HG03103 (cell line): ENCODE measurements around the gene SNED1.

ENCODE experiments used
- ATAC-seq: cut with Tn5 transposase; IDR thresholded peaks from one replicate; pipeline ENCODE4 v1.9.1; 2021; ENCODE audit warnings: low read depth; ENCODE audit not compliant: unreplicated experiment

SNED1 gene

DNA sequence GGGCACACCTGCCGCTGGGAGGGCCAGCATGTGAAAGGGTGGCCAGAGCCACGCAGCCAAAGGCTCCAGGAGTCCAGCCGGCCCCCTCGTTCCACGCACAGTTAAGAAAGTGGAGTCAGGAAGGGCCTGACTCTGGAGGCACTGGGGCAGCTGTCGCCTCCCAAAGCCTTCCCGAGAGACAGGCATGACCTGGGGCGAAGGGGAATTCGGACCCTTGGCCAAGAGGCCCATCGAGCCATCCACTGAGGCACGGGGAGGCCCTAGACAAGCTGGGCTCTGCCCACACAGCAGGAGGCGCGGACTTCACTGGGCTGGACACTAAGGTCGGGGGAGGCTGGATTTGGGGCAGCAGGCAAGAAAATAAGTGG, 38.5 kb upstream of the SNED1 start:
- ATAC-seq: no peak

DNA sequence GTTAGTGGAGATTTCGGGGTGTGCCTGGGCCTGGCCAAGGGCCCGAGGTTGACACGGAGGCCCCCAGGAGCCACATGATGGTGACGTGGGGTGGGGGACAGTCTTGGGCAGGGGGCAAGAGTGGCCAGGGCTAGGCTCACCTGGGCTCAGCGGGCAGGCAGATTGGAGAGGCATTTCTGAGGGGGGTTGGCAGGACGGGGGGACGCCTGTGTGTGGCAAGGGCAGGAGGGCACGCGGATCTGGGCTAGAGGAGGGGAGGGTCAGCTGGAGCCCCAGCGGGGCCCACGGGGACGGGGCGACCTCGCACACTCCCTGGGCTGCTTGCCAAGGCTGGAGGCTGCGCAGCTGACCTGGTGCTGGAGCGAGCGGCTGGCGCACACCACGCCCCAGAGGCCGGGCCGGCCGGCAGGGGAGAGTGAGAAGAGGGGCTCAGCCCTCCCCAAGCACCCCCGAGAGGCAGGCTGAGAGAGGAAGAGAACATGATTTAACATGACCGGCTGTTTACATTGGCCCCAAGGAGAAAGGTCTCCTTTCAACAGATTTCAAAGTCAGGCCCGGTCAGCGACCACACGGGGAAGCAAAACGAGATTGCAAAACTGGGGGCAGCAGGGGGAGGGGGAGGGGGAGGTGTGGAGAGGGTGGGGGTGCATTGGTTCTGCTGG, 38.0 kb upstream of the SNED1 start:
- no peak for ATAC-seq

- no peak for ATAC-seq
Observed at GRCh38 chr2:240960971-240961876, 37.2 kb upstream of the SNED1 start.

GRCh38 chr2:240961910-240962299, 36.5 kb upstream of the SNED1 start:
- no peak for ATAC-seq

GRCh38 chr2:240962300-240963064, 35.9 kb upstream of the SNED1 start:
- ATAC-seq: no peak

- no peak for ATAC-seq
Observed at GRCh38 chr2:240963065-240963867, 35.2 kb upstream of the SNED1 start.

GRCh38 chr2:240963868-240964703, 34.3 kb upstream of the SNED1 start:
- ATAC-seq: no peak

GRCh38 chr2:240964704-240965295, 33.6 kb upstream of the SNED1 start:
- ATAC-seq: no peak

DNA sequence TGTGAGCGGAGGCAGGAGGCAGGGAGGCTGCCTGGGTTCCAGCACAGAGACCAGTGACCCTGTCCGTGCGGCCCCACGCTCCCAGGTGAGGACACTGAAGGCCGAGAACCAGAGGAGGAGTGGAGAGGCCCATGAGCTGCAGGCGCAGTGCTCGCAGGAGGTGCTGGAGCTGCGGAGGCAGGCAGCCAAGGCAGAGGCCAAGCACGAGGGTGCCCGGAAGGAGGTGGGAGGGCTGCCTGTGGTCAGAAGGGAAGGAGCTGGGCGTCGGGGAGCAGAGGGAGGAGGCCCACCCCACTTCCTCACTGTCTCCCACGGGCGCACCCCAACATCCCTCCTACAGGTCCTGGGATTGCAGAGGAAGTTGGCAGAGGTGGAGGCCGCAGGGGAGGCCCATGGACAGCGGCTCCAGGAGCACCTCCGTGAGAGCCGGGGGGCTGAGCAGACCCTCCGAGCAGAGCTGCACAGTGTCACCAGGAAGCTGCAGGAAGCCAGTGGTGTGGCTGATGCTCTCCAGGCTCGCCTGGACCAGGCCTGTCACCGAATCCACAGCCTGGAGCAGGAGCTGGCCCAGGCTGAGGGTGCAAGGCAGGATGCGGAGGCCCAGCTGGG, 33.0 kb upstream of the SNED1 start:
- ATAC-seq: no peak

- ATAC-seq: no peak
Observed at GRCh38 chr2:240965905-240966456, 32.4 kb upstream of the SNED1 start.

- ATAC-seq: no peak
Observed at GRCh38 chr2:240966457-240966905, 31.9 kb upstream of the SNED1 start.

- no peak for ATAC-seq
Observed at GRCh38 chr2:240966906-240967680, 31.3 kb upstream of the SNED1 start.

GRCh38 chr2:240967681-240968621, 30.5 kb upstream of the SNED1 start:
- ATAC-seq: no peak

GRCh38 chr2:240968731-240969624, 29.4 kb upstream of the SNED1 start:
- ATAC-seq: no peak

DNA sequence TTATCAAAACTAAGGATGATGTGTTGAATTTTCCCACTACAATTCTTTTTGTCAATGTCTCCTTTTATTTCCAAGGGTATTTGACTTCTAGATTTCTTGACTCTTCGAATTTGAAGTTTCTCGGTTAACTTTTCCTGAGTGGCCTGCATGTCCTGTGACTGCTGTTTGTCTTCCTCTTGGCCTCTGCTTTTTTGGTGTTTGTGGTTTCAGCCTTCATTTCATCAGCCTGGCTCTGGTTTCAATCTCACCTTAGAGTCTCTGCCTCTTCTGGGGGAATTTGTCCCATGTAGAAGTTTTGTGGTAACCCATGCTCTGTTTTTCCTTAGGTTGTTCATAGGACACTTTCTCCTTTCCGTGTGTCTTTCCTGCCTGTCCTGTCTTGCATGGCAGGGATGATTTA, 28.3 kb upstream of the SNED1 start:
- ATAC-seq: no peak

DNA sequence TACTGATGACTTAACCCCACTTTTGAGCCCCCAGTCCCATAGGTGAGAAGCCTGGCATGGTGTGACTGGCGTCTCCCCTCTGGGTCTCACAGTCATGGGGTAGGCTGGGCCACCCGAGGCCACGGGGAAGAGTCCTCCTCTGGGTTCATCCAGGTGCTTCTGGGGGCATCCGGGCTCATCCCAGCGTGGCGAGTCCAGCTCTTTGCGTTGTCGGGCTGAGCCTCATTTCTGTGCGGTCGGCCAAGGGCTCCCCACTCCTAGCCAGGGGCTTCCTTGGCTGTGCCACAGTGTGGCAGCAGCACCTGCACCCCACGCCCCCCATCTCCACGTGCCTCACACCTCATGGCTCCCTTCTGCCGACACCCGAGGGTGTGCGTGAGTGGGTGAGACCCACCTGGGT, 27.6 kb upstream of the SNED1 start:
- ATAC-seq: no peak
